Stimulated activated CD4-positive, alpha-beta T cell treated with anti-CD3 and anti-CD28 coated beads, Interleukin-12 subunit alpha, Interleukin-12 subunit beta, amount 100 ng/mL, for 24 hours (primary cell): ENCODE measurements around the gene PTGER1.
"Not testable (repeated sequence)": the region's sequence is repeated elsewhere in the genome, so short reads cannot be mapped to it uniquely, and the experiment has no call there.

Experiments
- DNase-seq, 2 experiments: peaks; one replicate each; pipeline ENCODE4 v3.0.0-alpha.2; 2020; ENCODE audit warnings: low read depth in 2 of 2

The PTGER1 gene

DNA sequence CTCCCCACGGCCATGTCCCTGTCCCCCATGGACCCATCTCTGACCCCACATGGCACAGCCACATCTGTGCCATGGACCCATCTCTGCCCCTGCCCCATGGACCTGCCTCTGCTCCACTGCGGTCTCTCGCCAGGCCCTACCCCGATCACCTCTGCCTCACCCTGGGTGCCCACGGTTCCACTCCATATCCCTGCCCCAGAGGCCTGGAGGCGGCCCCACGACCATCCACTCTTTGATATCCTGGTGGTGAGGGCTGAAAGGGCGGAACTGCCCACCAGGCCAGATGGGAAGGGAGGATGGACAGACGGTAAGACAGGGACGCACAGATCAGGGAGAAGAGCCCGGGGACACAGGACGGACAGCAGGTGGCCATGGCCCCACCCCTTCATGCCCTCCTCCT, 327 bp downstream of the PTGER1 start:
- DNase-seq: no peak

GRCh38 chr19:14473978-14474578, 1.1 kb downstream of the PTGER1 start:
- DNase-seq: no peak

GRCh38 chr19:14473073-14473977, 1.8 kb downstream of the PTGER1 start:
- DNase-seq: no peak

DNA sequence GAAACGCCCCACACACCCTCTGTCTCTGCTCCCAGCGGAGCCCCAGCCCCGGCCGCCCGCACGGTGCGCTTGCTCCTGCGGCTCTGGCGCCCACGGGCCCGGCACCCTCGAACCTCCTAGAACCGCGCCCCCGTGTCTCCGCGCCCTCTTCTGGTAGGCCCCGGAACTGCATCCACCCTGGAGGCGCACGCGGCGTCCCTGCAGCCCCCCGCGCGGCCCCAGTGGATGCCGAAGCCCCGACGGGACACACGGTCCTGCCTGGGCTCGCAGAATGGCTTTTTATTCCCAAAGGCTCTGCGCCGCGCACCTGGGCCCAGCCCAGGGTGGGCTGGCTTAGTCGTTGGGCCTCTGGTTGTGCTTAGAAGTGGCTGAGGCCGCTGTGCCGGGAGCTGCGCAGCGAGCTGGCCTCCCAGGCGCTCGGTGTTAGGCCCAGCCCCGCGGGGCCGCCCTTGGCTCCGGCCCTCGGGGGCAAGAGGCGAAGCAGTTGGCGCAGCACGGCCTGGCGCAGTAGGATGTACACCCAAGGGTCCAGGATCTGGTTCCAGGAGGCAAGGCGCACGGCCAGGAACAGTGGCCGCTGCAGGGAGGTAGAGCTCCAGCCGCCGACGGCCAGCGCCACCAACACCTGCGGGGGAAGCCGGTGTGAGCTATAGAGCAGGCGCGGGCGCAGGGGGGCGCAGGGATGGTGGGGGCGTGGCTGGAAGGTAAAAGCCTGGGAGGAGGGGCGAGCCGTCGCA, 2.8 kb downstream of the PTGER1 start:
- peak; percentile 68 to 86 for DNase-seq

DNA sequence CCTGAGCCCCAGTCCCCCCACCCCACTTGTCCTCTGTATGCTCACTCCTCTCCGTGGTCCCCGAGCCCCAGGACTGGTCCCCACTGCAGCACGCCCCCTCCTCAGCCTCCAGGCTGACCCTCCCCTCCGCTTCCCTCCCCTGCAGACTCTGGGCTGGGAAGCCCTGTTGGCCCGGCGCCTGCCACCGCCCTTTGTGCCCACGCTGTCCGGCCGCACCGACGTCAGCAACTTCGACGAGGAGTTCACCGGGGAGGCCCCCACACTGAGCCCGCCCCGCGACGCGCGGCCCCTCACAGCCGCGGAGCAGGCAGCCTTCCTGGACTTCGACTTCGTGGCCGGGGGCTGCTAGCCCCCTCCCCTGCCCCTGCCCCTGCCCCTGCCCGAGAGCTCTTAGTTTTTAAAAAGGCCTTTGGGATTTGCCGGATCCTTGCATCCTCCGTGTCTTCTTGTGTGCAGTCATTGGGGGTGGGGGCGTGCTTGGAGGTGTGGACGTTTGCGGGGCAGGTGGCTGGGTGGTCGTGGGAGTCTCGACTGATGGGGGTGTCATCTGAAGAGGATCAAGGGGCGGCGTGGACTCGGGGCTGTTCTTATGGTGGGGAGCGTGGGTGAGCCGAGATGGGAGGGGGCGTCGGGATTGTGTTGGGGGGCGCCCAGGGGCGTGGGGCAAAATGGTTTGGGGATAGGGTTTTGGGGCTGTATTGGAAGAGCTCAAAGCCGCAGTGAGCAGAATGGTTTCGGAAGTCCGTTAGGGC, 3.5 kb downstream of the PTGER1 start:
- DNase-seq: no peak

- DNase-seq: no peak
These were observed 4.9 kb downstream of the PTGER1 start for GRCh38 chr19:14470031-14470876.

DNA sequence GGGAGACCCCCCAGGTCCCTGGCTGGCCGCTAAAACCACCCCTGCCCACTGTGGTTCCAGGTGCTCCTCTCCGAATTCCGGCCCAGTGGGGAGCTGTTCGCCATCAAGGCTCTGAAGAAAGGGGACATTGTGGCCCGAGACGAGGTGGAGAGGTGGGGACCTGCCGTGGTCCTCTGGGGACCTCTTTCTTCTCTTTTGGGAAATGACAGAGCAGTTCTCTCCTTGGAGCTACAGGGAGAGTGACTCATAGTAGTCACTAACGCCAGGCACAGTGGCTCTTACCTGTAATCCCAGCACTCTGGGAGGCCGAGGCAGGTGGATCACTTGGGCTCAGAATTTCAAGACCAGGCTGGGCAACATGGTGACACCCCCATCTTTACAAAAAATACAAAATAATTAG, 7.3 kb downstream of the PTGER1 start:
- DNase-seq: no peak

DNA sequence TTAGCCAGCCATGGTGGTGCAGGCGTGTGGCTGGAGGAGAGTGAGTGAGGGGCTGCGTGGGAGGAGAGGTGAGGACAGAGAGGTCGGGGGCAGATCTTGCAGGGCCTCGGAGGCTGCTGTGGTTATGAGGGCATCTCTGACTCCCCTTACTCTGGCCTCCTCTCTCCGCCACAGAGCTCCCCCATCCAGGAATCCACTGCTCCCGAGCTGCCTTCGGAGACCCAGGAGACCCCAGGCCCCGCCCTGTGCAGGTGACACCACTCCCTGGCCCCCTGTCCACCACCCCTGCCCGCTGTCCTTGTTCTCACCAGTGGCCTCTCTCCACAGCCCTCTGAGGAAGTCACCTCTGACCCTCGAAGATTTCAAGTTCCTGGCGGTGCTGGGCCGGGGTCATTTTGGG, 7.8 kb downstream of the PTGER1 start:
- DNase-seq: no peak

DNA sequence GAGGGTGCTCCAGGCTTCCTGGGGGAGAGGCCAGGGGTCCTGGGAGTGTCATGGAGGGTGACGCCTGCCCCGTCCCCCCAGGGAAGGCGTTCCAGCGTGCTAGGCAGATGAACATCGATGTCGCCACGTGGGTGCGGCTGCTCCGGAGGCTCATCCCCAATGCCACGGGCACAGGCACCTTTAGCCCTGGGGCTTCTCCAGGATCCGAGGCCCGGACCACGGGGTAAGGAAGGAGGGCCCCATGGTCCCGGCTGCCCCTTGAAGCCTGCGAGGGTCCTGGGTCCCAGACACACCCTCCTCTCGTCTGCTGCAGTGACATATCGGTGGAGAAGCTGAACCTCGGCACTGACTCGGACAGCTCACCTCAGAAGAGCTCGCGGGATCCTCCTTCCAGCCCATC, 11.4 kb downstream of the PTGER1 start:
- DNase-seq: no peak

GRCh38 chr19:14462401-14462800, 12.8 kb downstream of the PTGER1 start:
- not testable (repeated sequence) for DNase-seq

DNA sequence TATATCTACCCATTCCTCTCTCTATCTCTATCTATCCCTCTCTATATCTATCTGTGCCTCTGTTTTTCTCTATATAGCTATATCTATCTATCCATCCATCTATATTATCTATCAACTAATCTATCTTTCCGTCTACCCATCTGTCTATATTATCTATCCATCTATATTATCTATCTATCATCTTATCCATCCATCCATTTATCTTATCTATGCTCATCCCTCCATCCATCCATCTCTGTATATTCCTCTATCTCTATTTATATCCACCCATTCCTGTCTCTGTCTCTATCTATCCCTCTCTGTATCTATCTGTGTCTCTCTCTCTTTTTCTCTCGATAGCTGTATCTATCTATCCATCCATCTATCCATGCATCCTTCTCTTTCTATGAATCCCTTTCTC, 14.2 kb downstream of the PTGER1 start:
- no peak for DNase-seq

GRCh38 chr19:14459703-14460102, 15.5 kb downstream of the PTGER1 start:
- DNase-seq: no peak

DNA sequence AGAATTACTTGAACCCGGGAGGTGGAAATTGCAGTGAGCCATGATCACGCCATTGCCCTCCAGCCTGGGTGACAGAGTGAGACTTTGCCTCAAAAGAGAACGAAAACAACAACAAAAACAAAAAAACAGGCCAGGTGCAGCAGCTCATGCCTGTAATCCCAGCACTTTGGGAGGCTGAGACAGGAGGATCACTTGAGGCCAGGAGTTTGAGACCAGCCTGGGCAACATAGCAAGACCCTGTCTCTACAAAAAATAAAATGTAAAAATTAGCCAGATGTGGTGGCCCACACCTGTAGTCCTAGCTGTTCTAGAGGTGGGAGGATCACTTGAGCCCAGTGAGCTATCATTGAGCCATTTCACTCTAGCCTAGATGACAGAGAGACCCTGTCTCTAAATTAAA, 22.9 kb downstream of the PTGER1 start:
- DNase-seq: not testable (repeated sequence)

- DNase-seq: no peak
These were observed 24.3 kb downstream of the PTGER1 start for GRCh38 chr19:14450876-14451275.

GRCh38 chr19:14450168-14450874, 24.8 kb downstream of the PTGER1 start:
- peak; percentile 51 to 74 for DNase-seq

DNA sequence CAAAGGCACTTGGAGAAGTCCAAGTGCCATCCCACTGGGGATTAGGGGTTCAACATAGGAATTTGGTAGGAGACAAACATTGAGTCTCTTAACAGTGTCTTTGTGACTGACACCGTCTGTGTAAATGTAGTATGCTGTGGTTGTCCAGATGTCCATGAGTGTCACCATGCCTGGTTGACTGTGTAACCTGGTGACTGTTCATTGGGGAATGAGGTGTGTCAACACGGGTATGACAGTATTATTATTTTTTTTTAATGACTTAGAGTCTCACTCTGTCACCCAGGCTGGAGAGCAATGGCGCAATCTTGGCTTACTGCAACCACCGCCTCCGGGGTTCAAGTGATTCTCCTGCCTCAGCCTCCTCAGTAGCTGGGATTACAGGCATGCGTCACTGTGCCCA, 25.8 kb downstream of the PTGER1 start:
- no peak for DNase-seq

DNA sequence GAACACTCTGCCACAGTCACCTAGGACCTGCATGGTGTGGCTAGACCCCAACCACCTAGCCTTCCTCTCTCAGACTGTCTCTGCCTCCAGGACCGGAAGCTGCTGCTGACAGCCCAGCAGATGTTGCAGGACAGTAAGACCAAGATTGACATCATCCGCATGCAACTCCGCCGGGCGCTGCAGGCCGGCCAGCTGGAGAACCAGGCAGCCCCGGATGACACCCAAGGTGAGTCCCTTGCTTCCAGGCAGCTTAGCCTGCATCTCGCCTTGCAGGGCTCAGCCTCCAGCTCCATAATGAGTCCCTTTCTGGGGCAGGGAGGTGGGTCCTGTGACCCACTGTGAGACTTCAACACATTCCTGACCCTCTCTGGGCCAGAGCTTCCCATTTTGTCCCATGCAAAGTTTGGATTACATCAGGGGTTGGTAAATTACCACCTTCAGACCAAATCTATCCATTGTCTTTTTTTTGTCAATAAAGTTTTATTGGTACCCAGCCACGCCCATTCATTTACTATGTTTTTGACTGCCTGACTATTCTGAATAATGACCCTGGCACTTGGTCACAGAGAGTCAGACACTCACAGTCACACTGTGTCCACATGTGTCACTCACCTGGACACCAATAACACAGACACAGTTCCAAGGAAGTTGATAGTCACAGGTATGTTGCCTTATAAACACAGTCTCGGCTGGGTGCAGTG, 28.7 kb downstream of the PTGER1 start:
- no peak for DNase-seq

DNA sequence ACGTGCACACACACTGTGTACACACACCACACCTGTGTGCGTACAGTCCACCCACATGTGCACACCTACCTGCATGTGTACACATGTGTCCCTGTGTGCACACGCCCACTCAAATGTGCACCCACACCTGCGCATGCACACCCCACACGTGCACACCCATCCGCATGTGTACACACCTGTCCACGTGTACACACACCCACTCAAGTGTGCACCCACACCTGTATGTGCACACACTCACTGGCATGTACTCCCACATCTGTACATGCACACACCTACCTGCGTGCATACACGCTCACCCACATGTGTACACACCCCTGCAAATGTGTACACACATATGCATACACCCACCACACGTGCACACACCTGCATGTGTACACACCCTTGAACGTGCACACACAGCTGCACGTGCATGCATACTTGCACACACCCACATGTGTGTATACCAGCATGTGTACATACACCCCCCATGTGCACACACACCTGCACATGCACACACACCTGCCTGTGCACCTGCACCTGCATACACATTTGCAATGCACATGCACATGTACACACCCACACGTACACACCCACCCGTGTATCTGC, 31.4 kb downstream of the PTGER1 start:
- DNase-seq: no peak

DNA sequence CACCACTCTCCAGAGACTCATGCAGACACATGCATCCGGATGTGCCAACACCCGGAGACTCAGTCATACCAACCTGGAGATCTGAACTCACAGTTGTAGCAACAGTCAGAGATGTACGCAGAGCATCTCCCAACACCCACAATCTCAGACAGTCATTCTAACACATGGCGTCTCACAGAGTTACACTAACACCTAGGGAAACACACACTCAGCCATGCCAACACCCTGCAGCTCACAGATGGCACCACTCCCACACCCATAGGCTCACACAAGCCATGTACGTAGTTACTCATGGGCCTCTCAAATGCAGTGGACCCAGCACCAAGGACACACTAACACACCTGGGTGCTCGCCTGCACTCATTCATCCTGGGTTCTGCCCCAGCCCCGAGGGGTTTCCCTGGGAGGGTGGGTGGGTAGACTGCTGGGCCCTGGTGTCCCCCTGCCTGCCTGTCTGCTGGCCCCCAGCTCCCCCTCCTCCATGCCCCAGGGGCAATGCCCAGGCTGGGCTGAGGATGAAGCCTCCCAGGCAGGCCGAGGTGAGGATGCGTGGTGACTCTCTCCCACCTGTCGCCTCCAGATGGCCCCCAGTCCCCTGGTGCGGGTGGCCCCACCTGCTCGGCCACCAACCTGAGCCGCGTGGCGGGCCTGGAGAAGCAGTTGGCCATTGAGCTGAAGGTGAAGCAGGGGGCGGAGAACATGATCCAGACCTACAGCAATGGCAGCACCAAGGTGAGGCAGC, 32.1 kb downstream of the PTGER1 start:
- DNase-seq: no peak
